22Rv1 (cell line): ENCODE results near the gene GAN.
"Not testable (repeated sequence)": the region's sequence is repeated elsewhere in the genome, so short reads cannot be mapped to it uniquely, and the experiment has no call there.

Experiments
- H3K27ac ChIP-seq: fragments of 450-650 bp; 2 replicates; pipeline ENCODE4 v1.5.1; 2017
- ZFX ChIP-seq: fragments of 450-650 bp; IDR thresholded peaks from 2 replicates; pipeline ENCODE4 v1.6.1; 2017; ENCODE audit warnings: antibody characterized with exemption, borderline replicate concordance
- TF ChIP-seq, protein P1 (sequence below): fragments of 450-650 bp; IDR thresholded peaks from 2 replicates; pipeline ENCODE4 v1.5.1; 2017; ENCODE audit warnings: mild to moderate bottlenecking

Gene GAN

DNA sequence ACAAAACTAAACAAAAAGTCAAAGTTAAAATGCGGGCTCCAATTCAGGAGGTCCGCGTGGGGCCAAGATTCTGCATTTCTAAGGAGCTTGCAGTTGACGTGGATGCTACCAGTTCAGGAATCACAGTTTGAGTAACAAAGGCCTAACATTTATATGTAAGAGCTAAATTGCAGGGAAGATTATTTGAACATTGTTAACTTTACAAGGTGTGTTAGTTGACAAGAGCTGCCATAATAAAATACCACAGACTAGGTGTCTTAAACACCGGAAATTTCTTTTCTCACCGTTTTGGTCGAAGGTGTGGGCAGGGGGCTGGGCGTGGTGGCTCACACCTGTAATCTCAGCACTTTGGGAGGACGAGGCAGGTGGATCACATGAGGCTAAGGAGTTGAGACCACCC lies 105.0 kb downstream of the GAN start:
- no peak for TF ChIP-seq ZFX
- TF ChIP-seq, protein P1, sequence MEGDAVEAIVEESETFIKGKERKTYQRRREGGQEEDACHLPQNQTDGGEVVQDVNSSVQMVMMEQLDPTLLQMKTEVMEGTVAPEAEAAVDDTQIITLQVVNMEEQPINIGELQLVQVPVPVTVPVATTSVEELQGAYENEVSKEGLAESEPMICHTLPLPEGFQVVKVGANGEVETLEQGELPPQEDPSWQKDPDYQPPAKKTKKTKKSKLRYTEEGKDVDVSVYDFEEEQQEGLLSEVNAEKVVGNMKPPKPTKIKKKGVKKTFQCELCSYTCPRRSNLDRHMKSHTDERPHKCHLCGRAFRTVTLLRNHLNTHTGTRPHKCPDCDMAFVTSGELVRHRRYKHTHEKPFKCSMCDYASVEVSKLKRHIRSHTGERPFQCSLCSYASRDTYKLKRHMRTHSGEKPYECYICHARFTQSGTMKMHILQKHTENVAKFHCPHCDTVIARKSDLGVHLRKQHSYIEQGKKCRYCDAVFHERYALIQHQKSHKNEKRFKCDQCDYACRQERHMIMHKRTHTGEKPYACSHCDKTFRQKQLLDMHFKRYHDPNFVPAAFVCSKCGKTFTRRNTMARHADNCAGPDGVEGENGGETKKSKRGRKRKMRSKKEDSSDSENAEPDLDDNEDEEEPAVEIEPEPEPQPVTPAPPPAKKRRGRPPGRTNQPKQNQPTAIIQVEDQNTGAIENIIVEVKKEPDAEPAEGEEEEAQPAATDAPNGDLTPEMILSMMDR, result no peak

DNA sequence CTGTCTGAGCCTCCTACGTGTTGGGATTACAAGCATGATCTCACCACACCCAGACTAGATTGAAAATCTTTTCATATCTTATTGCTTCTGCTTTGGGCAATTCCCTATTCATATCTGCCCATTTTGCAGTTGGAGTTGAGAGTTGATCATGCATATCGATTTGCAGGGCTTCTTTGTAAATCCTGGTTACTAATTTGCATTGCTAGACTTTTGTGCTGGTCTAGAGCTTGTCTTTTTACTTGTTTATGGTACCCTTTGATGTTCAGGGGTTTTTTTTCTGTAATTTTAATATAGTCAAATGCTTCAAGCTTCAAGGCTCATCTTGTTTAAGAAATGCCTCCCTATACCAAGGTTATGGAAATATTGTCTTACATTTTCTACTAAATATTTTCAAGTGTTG lies 106.4 kb downstream of the GAN start:
- no peak overlapping the region for H3K27ac ChIP-seq
- TF ChIP-seq, protein P1, result no peak
- TF ChIP-seq ZFX, result no peak

More for the DNA sequence above, 105.0 kb downstream of the GAN start:
- H3K27ac ChIP-seq, result no peak overlapping the region

DNA sequence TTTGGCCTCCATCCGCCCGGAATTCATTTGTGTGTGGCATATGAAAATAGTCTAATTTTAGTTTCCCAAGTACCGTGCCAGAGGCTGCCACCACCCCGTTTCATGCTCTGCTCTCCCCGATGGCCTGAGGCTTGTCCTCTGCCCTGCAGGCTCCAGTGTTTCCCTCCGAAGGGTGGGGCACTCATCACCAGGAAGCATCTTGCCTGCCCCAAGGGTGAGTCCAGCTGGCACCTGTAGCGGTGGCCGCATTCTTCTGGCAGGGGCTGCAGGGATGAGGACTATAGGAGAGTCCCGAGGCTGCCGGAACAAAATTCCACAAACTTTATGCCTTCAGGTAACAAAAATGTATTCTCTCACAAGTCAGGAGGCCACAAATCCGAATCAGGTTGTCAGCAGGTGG lies 106.8 kb downstream of the GAN start:
- TF ChIP-seq ZFX, result no peak
- TF ChIP-seq, protein P1, result no peak
- H3K27ac ChIP-seq, result no peak overlapping the region

DNA sequence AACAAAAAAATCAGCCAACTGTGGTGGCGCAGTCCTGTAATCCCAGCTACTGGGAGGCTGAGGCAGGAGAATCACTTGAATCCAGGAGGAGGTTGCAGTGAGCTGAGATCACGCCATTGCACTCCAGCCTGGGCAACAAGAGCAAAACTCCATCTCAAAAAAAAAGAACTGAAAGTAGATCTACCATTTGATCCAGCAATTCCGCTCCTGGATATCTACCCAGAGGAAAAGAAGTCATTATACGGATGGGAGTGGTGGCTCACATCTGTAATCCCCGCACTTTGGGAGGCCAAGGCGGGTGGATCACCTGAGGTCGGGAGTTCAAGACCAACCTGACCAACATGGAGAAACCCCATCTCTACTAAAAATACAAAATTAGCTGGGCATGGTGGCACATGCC lies 107.4 kb downstream of the GAN start:
- H3K27ac ChIP-seq, result not testable (repeated sequence)

DNA sequence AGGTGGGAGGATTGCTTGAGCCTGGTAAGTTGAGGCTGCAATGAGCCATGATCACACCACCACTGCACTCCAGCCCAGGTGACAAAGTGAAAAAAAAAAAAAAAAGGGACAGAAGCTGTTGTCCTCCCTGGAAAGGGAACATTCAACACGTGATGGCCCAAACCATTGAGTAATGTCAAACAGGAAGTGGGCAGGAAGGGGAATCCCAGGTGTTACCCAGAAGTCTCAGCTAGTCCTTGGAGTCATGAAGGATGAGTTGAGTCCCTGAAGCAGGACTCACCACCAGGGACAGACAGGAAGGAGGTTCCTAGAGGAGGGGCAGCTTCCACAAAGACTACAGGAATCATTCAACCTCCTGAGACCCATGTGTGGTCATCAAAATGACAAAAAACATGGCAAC lies 110.0 kb downstream of the GAN start:
- TF ChIP-seq, protein P1, result no peak
- H3K27ac ChIP-seq, result no peak overlapping the region

DNA sequence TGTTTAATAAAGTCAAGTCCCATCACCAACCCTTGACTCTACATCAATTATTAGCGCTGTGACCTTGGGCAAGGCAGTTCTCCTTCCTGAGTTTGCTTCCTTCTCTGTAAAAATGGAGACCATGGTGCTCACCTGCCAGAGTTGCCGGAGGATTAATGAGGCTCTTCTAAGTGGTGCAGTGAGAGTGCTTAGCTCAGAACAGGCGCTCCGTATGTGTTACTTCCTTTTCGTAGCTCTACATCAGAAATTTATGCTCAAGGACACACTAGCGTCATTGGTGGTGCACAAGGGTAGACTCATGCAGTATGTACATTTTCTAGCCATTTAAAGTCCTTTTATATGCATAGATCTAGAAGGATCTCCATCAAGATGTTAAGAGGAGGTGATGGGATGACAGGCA lies 112.5 kb downstream of the GAN start:
- no peak overlapping the region for H3K27ac ChIP-seq
- TF ChIP-seq ZFX, result no peak
- TF ChIP-seq, protein P1, result no peak

DNA sequence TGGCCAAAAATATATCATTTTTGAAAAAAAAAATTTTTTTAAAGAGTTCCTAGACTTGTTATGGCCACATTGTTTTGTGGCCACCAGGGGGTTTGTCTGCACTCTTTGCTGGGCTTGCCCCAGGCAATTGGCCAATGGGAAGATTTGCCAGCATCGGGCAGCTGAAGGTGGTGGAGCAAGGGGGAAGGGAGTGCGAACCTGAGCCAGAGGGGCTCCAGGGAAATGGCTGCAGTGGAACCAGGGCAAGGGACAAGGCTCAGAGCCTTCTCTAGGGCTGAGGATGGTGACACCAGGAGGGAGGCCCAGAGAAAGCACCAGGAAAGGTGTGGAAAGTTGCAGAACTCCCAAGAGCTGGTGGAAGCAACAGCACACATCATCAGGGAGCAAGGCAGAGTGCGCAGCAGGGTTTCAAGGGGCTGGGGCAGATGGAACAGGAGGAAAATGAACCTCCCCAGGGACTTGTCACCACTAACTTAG lies 114.3 kb downstream of the GAN start:
- TF ChIP-seq, protein P1, result peak; percentile 23; the same call in 1 of the 2 replicates
- TF ChIP-seq ZFX, result no peak

More for the DNA sequence above, 114.3 kb downstream of the GAN start:
- no peak overlapping the region for H3K27ac ChIP-seq
